Neural cell (in vitro differentiated cells): ENCODE measurements around the gene ABCA4.

Experiments used
- EP300 ChIP-seq: fragments of 450-650 bp; conservative IDR thresholded peaks from 2 replicates; pipeline ENCODE4 v1.6.1; 2014; ENCODE audit warnings: antibody characterized with exemption, mild to moderate bottlenecking, moderate library complexity; ENCODE audit not compliant: poor library complexity, severe bottlenecking
- EZH2 ChIP-seq: fragments of 200-600, 300-800 bp; shearing (Covaris generic), sonication (generic); IDR thresholded peaks from 2 replicates; pipeline ENCODE4 v1.6.1; 2014; ENCODE audit warnings: antibody characterized with exemption, low read length, borderline replicate concordance, mild to moderate bottlenecking; ENCODE audit not compliant: insufficient read depth, poor library complexity, severe bottlenecking
- MXI1 ChIP-seq: fragments of 450-650 bp; conservative IDR thresholded peaks from 2 replicates; pipeline ENCODE4 v1.6.1; 2014; ENCODE audit warnings: antibody characterized with exemption, mild to moderate bottlenecking; ENCODE audit not compliant: poor library complexity, severe bottlenecking
- POLR2AphosphoS5 ChIP-seq: IDR thresholded peaks from 2 replicates; pipeline ENCODE4 v1.6.1; 2012
- RAD21 ChIP-seq: fragments of 450-650 bp; conservative IDR thresholded peaks from 2 replicates; pipeline ENCODE4 v1.6.1; 2014; ENCODE audit warnings: antibody characterized with exemption, mild to moderate bottlenecking, moderate library complexity
- TAF1 ChIP-seq: IDR thresholded peaks from 2 replicates; pipeline ENCODE4 v1.6.1; 2012; ENCODE audit warnings: low read depth
- TF ChIP-seq, protein P1 (sequence below): IDR thresholded peaks from 2 replicates; pipeline ENCODE4 v1.6.1; 2012; ENCODE audit warnings: borderline replicate concordance
- TF ChIP-seq, protein P2 (sequence below): fragments of 450-650 bp; IDR thresholded peaks from 2 replicates; pipeline ENCODE4 v1.5.1; 2014; ENCODE audit warnings: antibody characterized with exemption, mild to moderate bottlenecking, moderate library complexity; ENCODE audit not compliant: poor library complexity, severe bottlenecking

DNA sequence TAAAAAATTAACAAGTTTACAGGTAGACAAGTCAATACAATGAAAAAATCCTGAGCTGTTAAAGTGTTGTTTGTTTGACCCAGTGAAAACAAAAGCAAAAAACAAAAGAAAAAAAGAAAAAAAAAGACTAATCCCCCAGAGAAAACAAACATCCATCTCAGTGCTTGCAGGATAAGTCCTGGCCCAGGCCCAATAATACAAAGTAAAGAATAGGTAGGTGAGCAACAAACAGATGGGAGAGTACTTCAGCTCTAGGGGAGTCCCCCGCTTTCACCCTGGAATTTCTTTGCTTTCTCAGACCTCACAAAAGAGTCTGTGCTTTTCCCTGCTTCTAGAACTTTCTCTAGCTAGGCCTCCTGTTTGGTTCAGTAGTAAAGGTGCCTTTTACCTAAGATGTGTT lies 70.3 kb downstream of the ABCA4 start:
- TF ChIP-seq POLR2AphosphoS5: no peak
- TF ChIP-seq, protein P1, sequence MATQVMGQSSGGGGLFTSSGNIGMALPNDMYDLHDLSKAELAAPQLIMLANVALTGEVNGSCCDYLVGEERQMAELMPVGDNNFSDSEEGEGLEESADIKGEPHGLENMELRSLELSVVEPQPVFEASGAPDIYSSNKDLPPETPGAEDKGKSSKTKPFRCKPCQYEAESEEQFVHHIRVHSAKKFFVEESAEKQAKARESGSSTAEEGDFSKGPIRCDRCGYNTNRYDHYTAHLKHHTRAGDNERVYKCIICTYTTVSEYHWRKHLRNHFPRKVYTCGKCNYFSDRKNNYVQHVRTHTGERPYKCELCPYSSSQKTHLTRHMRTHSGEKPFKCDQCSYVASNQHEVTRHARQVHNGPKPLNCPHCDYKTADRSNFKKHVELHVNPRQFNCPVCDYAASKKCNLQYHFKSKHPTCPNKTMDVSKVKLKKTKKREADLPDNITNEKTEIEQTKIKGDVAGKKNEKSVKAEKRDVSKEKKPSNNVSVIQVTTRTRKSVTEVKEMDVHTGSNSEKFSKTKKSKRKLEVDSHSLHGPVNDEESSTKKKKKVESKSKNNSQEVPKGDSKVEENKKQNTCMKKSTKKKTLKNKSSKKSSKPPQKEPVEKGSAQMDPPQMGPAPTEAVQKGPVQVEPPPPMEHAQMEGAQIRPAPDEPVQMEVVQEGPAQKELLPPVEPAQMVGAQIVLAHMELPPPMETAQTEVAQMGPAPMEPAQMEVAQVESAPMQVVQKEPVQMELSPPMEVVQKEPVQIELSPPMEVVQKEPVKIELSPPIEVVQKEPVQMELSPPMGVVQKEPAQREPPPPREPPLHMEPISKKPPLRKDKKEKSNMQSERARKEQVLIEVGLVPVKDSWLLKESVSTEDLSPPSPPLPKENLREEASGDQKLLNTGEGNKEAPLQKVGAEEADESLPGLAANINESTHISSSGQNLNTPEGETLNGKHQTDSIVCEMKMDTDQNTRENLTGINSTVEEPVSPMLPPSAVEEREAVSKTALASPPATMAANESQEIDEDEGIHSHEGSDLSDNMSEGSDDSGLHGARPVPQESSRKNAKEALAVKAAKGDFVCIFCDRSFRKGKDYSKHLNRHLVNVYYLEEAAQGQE: no peak
- TF ChIP-seq, protein P2, sequence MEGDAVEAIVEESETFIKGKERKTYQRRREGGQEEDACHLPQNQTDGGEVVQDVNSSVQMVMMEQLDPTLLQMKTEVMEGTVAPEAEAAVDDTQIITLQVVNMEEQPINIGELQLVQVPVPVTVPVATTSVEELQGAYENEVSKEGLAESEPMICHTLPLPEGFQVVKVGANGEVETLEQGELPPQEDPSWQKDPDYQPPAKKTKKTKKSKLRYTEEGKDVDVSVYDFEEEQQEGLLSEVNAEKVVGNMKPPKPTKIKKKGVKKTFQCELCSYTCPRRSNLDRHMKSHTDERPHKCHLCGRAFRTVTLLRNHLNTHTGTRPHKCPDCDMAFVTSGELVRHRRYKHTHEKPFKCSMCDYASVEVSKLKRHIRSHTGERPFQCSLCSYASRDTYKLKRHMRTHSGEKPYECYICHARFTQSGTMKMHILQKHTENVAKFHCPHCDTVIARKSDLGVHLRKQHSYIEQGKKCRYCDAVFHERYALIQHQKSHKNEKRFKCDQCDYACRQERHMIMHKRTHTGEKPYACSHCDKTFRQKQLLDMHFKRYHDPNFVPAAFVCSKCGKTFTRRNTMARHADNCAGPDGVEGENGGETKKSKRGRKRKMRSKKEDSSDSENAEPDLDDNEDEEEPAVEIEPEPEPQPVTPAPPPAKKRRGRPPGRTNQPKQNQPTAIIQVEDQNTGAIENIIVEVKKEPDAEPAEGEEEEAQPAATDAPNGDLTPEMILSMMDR: no peak
- TF ChIP-seq EP300: no peak
- no peak for TF ChIP-seq MXI1
- no peak for TF ChIP-seq TAF1
- no peak for TF ChIP-seq EZH2
- no peak for TF ChIP-seq RAD21
